Ramos (cell line): Measurements from ENCODE around the gene SYT5.

Experiments used
- in situ Hi-C: fragments of 300-500 bp; cut with MboI; formaldehyde crosslinking; loops from one replicate; pipeline ENCODE4 v1.14.3; 2022; ENCODE audit warnings: low sequenced_read_pairs; ENCODE audit not compliant: unreplicated experiment

SYT5 gene

GRCh38 chr19:55153652-55154264 is 26.3 kb downstream of the SYT5 start:
- in situ Hi-C loops, result no loop called here

DNA sequence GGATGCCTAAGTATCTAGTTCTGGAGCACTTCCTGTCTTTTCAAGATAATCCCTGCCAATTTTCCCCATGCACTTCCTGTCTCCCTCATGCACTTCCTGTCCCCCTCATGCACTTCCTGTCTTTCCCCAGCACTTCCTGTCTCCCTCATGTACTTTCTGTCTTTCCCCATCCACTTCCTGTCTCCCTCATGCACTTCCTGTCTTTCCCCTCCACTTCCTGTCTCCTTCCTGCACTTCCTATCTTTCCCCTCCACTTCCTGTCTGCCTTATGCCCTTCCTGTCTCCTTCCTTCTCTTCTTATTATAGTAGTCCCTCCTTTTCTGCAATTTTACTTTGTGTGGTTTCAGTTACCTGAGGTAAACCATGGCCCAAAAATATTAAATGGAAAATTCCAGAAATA is 28.1 kb downstream of the SYT5 start:
- in situ Hi-C loops, result no loop called here

- in situ Hi-C loops, result no loop called here
Measured at GRCh38 chr19:55149078-55150003, 30.7 kb downstream of the SYT5 start, which contains the start of gene TNNT1. Gene TNNT1 (minus strand): TSS chr19:55149206. CDS start chr19:55147157, 2,049 bp downstream.

- in situ Hi-C loops, result no loop called here
Measured at GRCh38 chr19:55147545-55148251, 32.4 kb downstream of the SYT5 start.

DNA sequence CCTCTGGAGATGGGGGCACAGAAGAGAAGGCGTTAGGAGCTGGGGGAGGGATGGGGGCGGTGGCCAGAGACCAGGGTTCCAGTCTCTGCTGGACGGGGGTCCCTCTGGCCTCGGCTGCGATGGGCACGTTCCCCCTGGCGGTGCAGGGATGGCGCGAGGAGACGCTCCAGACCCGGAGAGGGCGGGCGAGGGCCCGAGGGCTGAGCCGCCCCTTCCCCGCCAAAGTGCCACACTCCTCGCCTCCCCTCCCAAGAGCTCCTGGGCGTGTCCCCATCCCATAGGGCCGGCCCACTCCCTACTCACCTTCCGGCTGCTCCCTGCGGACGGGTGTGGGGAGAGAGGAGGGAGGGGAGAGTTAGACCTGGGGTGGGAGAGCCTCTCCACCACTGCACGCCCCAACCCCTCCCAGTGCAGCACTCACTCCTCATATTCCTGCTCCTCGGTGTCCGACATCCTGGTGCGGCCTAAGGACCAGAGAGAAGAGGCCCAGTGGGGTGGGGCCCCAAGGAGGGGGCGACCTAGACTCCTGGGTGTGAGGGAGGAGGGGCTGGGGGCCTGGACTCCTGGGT is 33.3 kb downstream of the SYT5 start:
- in situ Hi-C loops, result no loop called here

GRCh38 chr19:55146078-55146704 is 33.9 kb downstream of the SYT5 start:
- in situ Hi-C loops, result no loop called here

GRCh38 chr19:55145232-55145631 is 34.9 kb downstream of the SYT5 start:
- in situ Hi-C loops, result no loop called here

DNA sequence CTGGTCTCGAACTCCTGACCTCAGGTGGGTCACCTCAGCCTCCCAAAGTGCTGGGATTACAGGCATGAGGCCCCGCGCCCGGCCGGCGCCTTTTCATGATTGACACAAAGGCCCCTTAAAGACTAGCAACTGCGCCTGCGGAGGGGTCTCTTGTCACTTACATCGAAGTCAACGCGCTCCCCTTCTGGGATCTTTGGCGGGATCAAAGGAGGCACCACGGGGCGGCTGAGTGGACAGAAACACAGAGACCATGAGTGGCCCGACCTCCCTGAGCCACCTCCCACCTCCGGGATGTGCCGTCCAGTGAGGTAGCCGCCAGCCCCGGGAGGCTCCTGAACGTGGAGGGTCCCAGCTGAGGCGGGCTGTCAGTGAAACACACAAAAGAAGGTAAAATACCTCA is 38.4 kb downstream of the SYT5 start:
- in situ Hi-C loops, result no loop called here

GRCh38 chr19:55137915-55138314 is 42.2 kb downstream of the SYT5 start:
- in situ Hi-C loops, result loop anchor here (10.0 kb wide), 1 partner anchor 253 kb away; no protein-coding TSS in a partner anchor

- in situ Hi-C loops, result loop anchor here (10.0 kb wide), 1 partner anchor 252 kb away; no protein-coding TSS in a partner anchor
Measured at GRCh38 chr19:55136399-55137102, 43.5 kb downstream of the SYT5 start.

DNA sequence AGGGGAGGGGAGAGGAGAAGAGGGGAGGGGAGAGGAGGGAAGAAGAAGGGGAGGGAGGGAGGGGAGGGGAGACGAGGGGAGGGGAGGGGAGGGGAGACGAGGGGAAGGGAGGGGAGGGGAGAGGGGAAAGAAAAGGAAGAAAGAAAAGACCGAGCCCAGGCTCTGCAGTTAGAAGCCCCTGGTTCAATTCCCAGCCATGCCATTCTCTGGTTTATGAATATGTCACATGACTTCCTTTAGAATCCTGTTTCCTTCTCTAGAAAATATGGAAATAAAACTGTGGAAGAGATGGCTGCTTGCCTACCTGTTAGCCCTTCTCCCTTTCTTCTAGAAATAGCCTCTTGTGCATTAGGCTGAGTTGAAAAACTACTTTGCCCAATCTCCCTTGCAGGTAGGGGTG is 45.4 kb downstream of the SYT5 start:
- in situ Hi-C loops, result loop anchor here (10.0 kb wide), 1 partner anchor 250 kb away; no protein-coding TSS in a partner anchor

GRCh38 chr19:55133639-55134444 is 46.2 kb downstream of the SYT5 start:
- in situ Hi-C loops, result loop anchor here (10.0 kb wide), 1 partner anchor 249 kb away; no protein-coding TSS in a partner anchor

GRCh38 chr19:55132453-55133129 is 47.5 kb downstream of the SYT5 start:
- in situ Hi-C loops, result loop anchor here (10.0 kb wide), 1 partner anchor 248 kb away; no protein-coding TSS in a partner anchor

DNA sequence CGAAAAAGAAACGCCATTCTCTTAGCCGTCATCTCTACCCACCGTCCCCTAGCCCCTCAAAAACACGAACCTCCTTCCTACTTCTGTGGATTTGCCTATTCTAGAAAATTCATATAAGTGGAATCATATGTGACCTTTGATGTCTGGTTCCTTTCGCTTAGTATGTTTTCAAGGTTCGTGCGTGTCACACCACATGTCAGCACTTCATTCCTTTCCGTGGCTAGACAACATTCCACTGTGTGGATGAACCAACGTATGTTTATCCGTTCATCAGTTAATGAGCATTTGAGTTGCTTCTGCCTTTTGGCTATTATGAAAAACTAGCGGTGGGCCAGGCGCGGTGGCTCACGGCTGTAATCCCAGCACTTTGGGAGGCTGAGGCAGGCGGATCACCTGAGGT is 48.7 kb downstream of the SYT5 start:
- in situ Hi-C loops, result loop anchor here (10.0 kb wide), 1 partner anchor 247 kb away; no protein-coding TSS in a partner anchor
